ENCODE results near the gene SMURF2. TPM values are rescaled to one million over a fixed set of nuclear protein-coding genes. Genes with fewer than 3 reads are reported as not detected.

SMURF2 gene
- total and polyA plus RNA-seq, 2 donors (not counting 1 experiment from before 2014, with no cell fraction given) = 96.3 to 108 TPM

GRCh38 chr17:64585146-64585545 is 77.0 kb downstream of the SMURF2 start:
- peaks cover 41% of the 10 kb centered on the region for H3K79me2 ChIP-seq (ENCODE audit: control insufficient read depth, insufficient read depth, low read length)
- no peak for TF ChIP-seq CTCF (conservative IDR thresholded peaks at IDR 0.05 in 1 of 2, IDR thresholded peaks at IDR 0.05 in 1 of 2; ENCODE audit: low read depth in 1 of 2, low read length in 2 of 2)
- no peak for TF ChIP-seq EZH2 (IDR thresholded peaks at IDR 0.05; ENCODE audit: low read length, missing control alignments)
- no peaks in the 10 kb centered on the region for H3K9me3 ChIP-seq (ENCODE audit: control insufficient read depth, insufficient read depth, low read depth, low read length)
- DNase-seq (ENCODE audit: low read depth in 2 of 2) = no peak
- H3K27ac ChIP-seq (ENCODE audit: insufficient read depth, low read length) = no peak overlapping the region
- H3K4me2 ChIP-seq (ENCODE audit: extremely low read depth, insufficient read depth, low read length) = no peak overlapping the region
- H2AFZ ChIP-seq (ENCODE audit: low read length) = no peak overlapping the region
- H3K4me1 ChIP-seq (ENCODE audit: control insufficient read depth, extremely low read depth, insufficient read depth, low read length) = no peaks in the 10 kb centered on the region
- peaks cover 8% of the 10 kb centered on the region for H3K36me3 ChIP-seq (ENCODE audit: control insufficient read depth, insufficient read depth, low read length)
- H3K9ac ChIP-seq (ENCODE audit: insufficient read depth, low read length) = no peak overlapping the region
- no peaks in the 10 kb centered on the region for H4K20me1 ChIP-seq (ENCODE audit: control insufficient read depth, extremely low read depth, insufficient read depth, low read length)
- H3K4me3 ChIP-seq (replicated peaks in 1 of 4; ENCODE audit: control extremely low read depth in 1 of 4, insufficient read depth in 1 of 4, low read depth in 3 of 4, low read length in 4 of 4) = no peak overlapping the region
- H3K27me3 ChIP-seq (ENCODE audit: control insufficient read depth, insufficient read depth, low read length) = no peaks in the 10 kb centered on the region

- Histone ChIP-seq H3K4me2 (ENCODE audit: extremely low read depth, insufficient read depth, low read length) (no peak overlapping the region), H3K36me3 (ENCODE audit: control insufficient read depth, insufficient read depth, low read length) (peaks cover 8% of the 10 kb centered on the region), H3K27me3 (ENCODE audit: control insufficient read depth, insufficient read depth, low read length) (no peaks in the 10 kb centered on the region), H4K20me1 (ENCODE audit: control insufficient read depth, extremely low read depth, insufficient read depth, low read length) (no peaks in the 10 kb centered on the region), H3K4me1 (ENCODE audit: control insufficient read depth, extremely low read depth, insufficient read depth, low read length) (no peaks in the 10 kb centered on the region), H3K9me3 (ENCODE audit: control insufficient read depth, insufficient read depth, low read depth, low read length) (no peaks in the 10 kb centered on the region), H3K27ac (ENCODE audit: insufficient read depth, low read length) (no peak overlapping the region), H2AFZ (ENCODE audit: low read length) (no peak overlapping the region), H3K4me3 (replicated peaks in 1 of 4; ENCODE audit: control extremely low read depth in 1 of 4, insufficient read depth in 1 of 4, low read depth in 3 of 4, low read length in 4 of 4) (no peak overlapping the region), H3K9ac (ENCODE audit: insufficient read depth, low read length) (no peak overlapping the region), H3K79me2 (ENCODE audit: control insufficient read depth, insufficient read depth, low read length) (peaks cover 45% of the 10 kb centered on the region)
- DNase-seq (ENCODE audit: low read depth in 2 of 2) = no peak
- no peak for TF ChIP-seq CTCF (conservative IDR thresholded peaks at IDR 0.05 in 1 of 2, IDR thresholded peaks at IDR 0.05 in 1 of 2; ENCODE audit: low read depth in 1 of 2, low read length in 2 of 2)
Measured at GRCh38 chr17:64583038-64583437, 79.1 kb downstream of the SMURF2 start.

- H3K4me3 ChIP-seq (replicated peaks in 1 of 4; ENCODE audit: control extremely low read depth in 1 of 4, insufficient read depth in 1 of 4, low read depth in 3 of 4, low read length in 4 of 4) = no peak overlapping the region
- H3K9ac ChIP-seq (ENCODE audit: insufficient read depth, low read length) = no peak overlapping the region
- no peak overlapping the region for H3K4me2 ChIP-seq (ENCODE audit: extremely low read depth, insufficient read depth, low read length)
- H4K20me1 ChIP-seq (ENCODE audit: control insufficient read depth, extremely low read depth, insufficient read depth, low read length) = no peaks in the 10 kb centered on the region
- H3K79me2 ChIP-seq (ENCODE audit: control insufficient read depth, insufficient read depth, low read length) = peaks cover 41% of the 10 kb centered on the region
- no peaks in the 10 kb centered on the region for H3K4me1 ChIP-seq (ENCODE audit: control insufficient read depth, extremely low read depth, insufficient read depth, low read length)
- peaks cover 11% of the 10 kb centered on the region for H3K36me3 ChIP-seq (ENCODE audit: control insufficient read depth, insufficient read depth, low read length)
- H3K27me3 ChIP-seq (ENCODE audit: control insufficient read depth, insufficient read depth, low read length) = no peaks in the 10 kb centered on the region
- H2AFZ ChIP-seq (ENCODE audit: low read length) = no peak overlapping the region
- H3K27ac ChIP-seq (ENCODE audit: insufficient read depth, low read length) = no peak overlapping the region
- H3K9me3 ChIP-seq (ENCODE audit: control insufficient read depth, insufficient read depth, low read depth, low read length) = no peaks in the 10 kb centered on the region
- TF ChIP-seq CTCF (conservative IDR thresholded peaks at IDR 0.05 in 1 of 2, IDR thresholded peaks at IDR 0.05 in 1 of 2; ENCODE audit: low read depth in 1 of 2, low read length in 2 of 2) (no peak), EZH2 (IDR thresholded peaks at IDR 0.05; ENCODE audit: low read length, missing control alignments) (no peak)
- peak in 1 of 2 donors; percentile 29 for DNase-seq (ENCODE audit: low read depth in 2 of 2)
Measured at GRCh38 chr17:64580384-64581315, 81.5 kb downstream of the SMURF2 start.
